Endothelial cell of umbilical vein (primary cell): ENCODE measurements around the gene ZNF22. TPM values are rescaled to one million over a fixed set of nuclear protein-coding genes. Genes with fewer than 3 reads are reported as not detected.

Experiments
- BruUV-seq: library from RNA; stranded (reverse); fragments of 400-500 nt; replicated peaks from 2 replicates; lab custom pipeline; 2021; lab: Mats Ljungman, UMichigan
- CTCF ChIA-PET: fragments of 300-600, 350-600 bp; sonication (Branson Sonifier 250); formaldehyde crosslinking; loops from one replicate; lab custom pipeline; 2021; ENCODE audit warnings: antibody characterized with exemption, inconsistent platforms; lab: Charles Lee
- POLR2A ChIA-PET: fragments of 300-600, 350-600 bp; sonication (Branson Sonifier 250); formaldehyde crosslinking; loops from one replicate; lab custom pipeline; 2021; ENCODE audit warnings: antibody characterized with exemption, inconsistent platforms; lab: Charles Lee
- DNase-seq: peaks from one replicate; pipeline ENCODE4 v3.0.0-alpha.2; 2011; ENCODE audit warnings: low read depth, low spot score
- FAIRE-seq: peaks from 2 replicates; lab custom pipeline; 2011; peaks lifted over from hg19 to GRCh38; lab: Jason Lieb, UNC
- H2AFZ ChIP-seq: 2 replicates; pipeline ENCODE4 v1.6.0; 2012; ENCODE audit warnings: low read depth, low read length, control low read depth, inconsistent platforms
- H3K27ac ChIP-seq: 2 replicates; pipeline ENCODE4 v1.5.1; 2011; ENCODE audit warnings: low read depth, mild to moderate bottlenecking, control low read depth, low read length, moderate library complexity; ENCODE audit not compliant: insufficient read depth
- H3K27me3 ChIP-seq, 2 experiments: 2 replicates each; pipeline versions ENCODE4 v1.6.0 to v1.6.1; 2011; ENCODE audit warnings: low read length in 2 of 2, mixed read lengths in 1 of 2; ENCODE audit not compliant: control insufficient read depth in 2 of 2, insufficient read depth in 2 of 2
- H3K36me3 ChIP-seq, 2 experiments: 2 replicates in 1 of 2; 3 replicates in 1 of 2; pipeline ENCODE4 v1.5.1; 2011; ENCODE audit warnings: low read length in 2 of 2, mild to moderate bottlenecking in 1 of 2, moderate library complexity in 1 of 2; ENCODE audit not compliant: control insufficient read depth in 2 of 2, insufficient read depth in 2 of 2; ENCODE audit errors: extremely low read depth in 1 of 2
- H3K4me1 ChIP-seq: 3 replicates; pipeline ENCODE4 v1.5.1; 2011; ENCODE audit warnings: mild to moderate bottlenecking, low read length; ENCODE audit not compliant: control insufficient read depth, insufficient read depth; ENCODE audit errors: extremely low read depth
- H3K4me2 ChIP-seq: 2 replicates; pipeline ENCODE4 v1.6.1; 2011; ENCODE audit warnings: low read length, control low read depth, mixed read lengths; ENCODE audit not compliant: insufficient read depth
- H3K4me3 ChIP-seq, 3 experiments: fragments of 200-600 bp in 1 of 3; sonication (generic), shearing (Covaris generic) in 1 of 3; replicated peaks in 1 of 3; 2 replicates each; pipeline ENCODE4 v1.5.1; 2011 to 2016; ENCODE audit warnings: control low read depth in 3 of 3, low read length in 3 of 3, mild to moderate bottlenecking in 2 of 3, inconsistent platforms in 1 of 3, low read depth in 1 of 3, moderate library complexity in 1 of 3; ENCODE audit not compliant: insufficient read depth in 1 of 3
- H3K79me2 ChIP-seq: 2 replicates; pipeline ENCODE4 v1.6.0; 2012; ENCODE audit warnings: low read length, inconsistent platforms; ENCODE audit not compliant: control insufficient read depth, insufficient read depth
- H3K9ac ChIP-seq: replicated peaks from 2 replicates; pipeline ENCODE3; 2011; ENCODE audit warnings: low read length, control low read depth; ENCODE audit not compliant: insufficient read depth; ENCODE audit errors: extremely low read depth
- H3K9me1 ChIP-seq: replicated peaks from 3 replicates; pipeline ENCODE4 v1.6.0; 2011; ENCODE audit warnings: mild to moderate bottlenecking, low read length; ENCODE audit not compliant: control insufficient read depth, insufficient read depth; ENCODE audit errors: extremely low read depth
- H3K9me3 ChIP-seq: replicated peaks from 2 replicates; pipeline ENCODE4 v1.5.1; 2012; ENCODE audit warnings: low read length, inconsistent platforms; ENCODE audit not compliant: control insufficient read depth, insufficient read depth
- H4K20me1 ChIP-seq: replicated peaks from 2 replicates; pipeline ENCODE3; 2011; ENCODE audit warnings: mild to moderate bottlenecking, low read length; ENCODE audit not compliant: control insufficient read depth, insufficient read depth; ENCODE audit errors: extremely low read depth
- EZH2 ChIP-seq: IDR thresholded peaks from 2 replicates; pipeline ENCODE4 v1.6.1; 2012; ENCODE audit warnings: borderline replicate concordance, low read depth, mild to moderate bottlenecking, moderate library complexity, low read length, inconsistent platforms; ENCODE audit not compliant: severe bottlenecking
- FOS ChIP-seq: IDR thresholded peaks from 2 replicates; pipeline ENCODE4 v1.6.1; 2011; ENCODE audit warnings: mild to moderate bottlenecking, low read length, moderate library complexity, borderline replicate concordance; ENCODE audit not compliant: insufficient read depth
- GATA2 ChIP-seq: IDR thresholded peaks from 2 replicates; pipeline ENCODE4 v1.7.0; 2011; ENCODE audit warnings: low read depth, mild to moderate bottlenecking, moderate library complexity, mixed read lengths, low read length; ENCODE audit not compliant: insufficient read length, insufficient read depth
- JUN ChIP-seq: IDR thresholded peaks from 2 replicates; pipeline ENCODE4 v1.6.1; 2011; ENCODE audit warnings: borderline replicate concordance, low read depth; ENCODE audit not compliant: insufficient read length, insufficient read depth
- MYC ChIP-seq: IDR thresholded peaks from one replicate; pipeline ENCODE4 v1.6.1; 2011; ENCODE audit warnings: mild to moderate bottlenecking, low read depth, low read length
- POLR2A ChIP-seq: IDR thresholded peaks from 2 replicates; pipeline ENCODE4 v1.6.1; 2012; ENCODE audit warnings: low read depth, mild to moderate bottlenecking, control low read depth, low read length
- POLR2AphosphoS5 ChIP-seq: IDR thresholded peaks from 2 replicates; pipeline ENCODE4 v1.6.1; 2012; ENCODE audit warnings: low read depth, mild to moderate bottlenecking, control low read depth, low read length, moderate library complexity; ENCODE audit not compliant: insufficient read depth
- dilution Hi-C: fragments of 300-500 bp; cut with MboI; formaldehyde crosslinking; loops from one replicate; pipeline ENCODE4 v1.15.0; 2019; ENCODE audit warnings: low sequenced_read_pairs; ENCODE audit not compliant: extremely low pct_ligation_motif_present
- intact Hi-C: fragments of 100-400 bp; cut with micrococcal nuclease; formaldehyde crosslinking; loops from one replicate; pipeline ENCODE4 v1.10.0; 2022
- polyA plus RNA-seq, 4 experiments: library from polyadenylated mRNA; depleted of rRNA in 3 of 4; stranded (reverse) in 3 of 4; unstranded in 1 of 4; fragments of >200 nt; gene quantifications; 2 replicates each; pipeline versions ENCODE4 v1.2.1 to v1.2.3, GENCODE V29; 2011 to 2012; ENCODE audit warnings: missing spikeins in 1 of 4
- total RNA-seq: library from RNA; stranded (reverse); gene quantifications from 2 replicates; pipeline ENCODE4 v1.2.3, GENCODE V29; 2021
- TF ChIP-seq, protein P1 (sequence below), 2 donors: IDR thresholded peaks; 1 replicate in 1 of 2; 2 replicates in 1 of 2; pipeline ENCODE4 v1.5.1; 2011; ENCODE audit warnings: low read length in 2 of 2, mild to moderate bottlenecking in 2 of 2, moderate library complexity in 2 of 2, control low read depth in 1 of 2, inconsistent platforms in 1 of 2, low read depth in 1 of 2; ENCODE audit not compliant: insufficient read depth in 1 of 2; ENCODE audit errors: extremely low read depth in 1 of 2
- TF ChIP-seq, protein P2 (sequence below): IDR thresholded peaks from 2 replicates; pipeline ENCODE4 v1.6.1; 2011; ENCODE audit not compliant: insufficient read depth, insufficient read length

ZNF22 gene
- total and polyA plus RNA-seq, 2 donors (not counting 3 experiments of a cell fraction or from before 2014, with no cell fraction given): 21.0 to 48.7 TPM

DNA sequence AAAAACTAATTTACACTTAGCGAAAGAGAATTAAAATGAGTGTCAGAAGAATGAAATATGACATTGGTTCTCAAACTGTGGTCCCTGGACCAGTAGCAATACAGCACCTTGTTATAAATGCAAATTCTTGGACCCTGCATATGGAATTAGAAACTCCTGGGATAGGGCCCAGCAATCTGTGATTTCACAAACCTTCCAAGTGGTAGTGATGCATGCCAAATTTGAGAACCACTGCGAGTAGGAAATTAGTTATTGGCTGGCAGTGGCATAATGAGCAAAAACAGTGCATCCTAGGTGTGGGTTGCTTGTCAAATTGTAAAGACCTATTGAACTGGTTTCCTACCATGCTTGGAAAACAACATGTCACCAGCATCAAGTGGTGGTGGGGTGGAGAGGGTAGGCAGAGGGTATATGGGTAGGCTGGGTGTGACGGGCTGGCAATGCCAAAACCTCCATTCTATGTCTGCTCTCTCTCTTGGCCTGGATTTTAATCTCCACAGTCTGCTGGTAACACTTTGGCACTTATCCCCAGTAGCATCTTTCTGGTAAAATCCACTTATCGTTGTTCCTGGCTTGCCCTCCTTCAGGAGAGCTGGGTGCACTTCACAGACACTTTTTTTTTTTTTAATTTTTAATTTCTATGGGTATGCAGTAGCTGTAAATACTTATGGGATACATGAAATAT lies 50.0 kb downstream of the ZNF22 start:
- dilution Hi-C loops (no loop called here), intact Hi-C loops (no loop called here)
- no peaks in the 10 kb centered on the region for H3K9me3 ChIP-seq
- no peaks in the 10 kb centered on the region for H3K79me2 ChIP-seq
- ChIA-PET CTCF (interaction anchor here (1.2 kb wide), 1 partner anchor 11 kb away, joined by 3 read pairs; no protein-coding TSS in a partner anchor), POLR2A (no interaction called here)
- TF ChIP-seq FOS (no peak), MYC (no peak), EZH2 (no peak), GATA2 (no peak), POLR2AphosphoS5 (no peak), JUN (no peak), POLR2A (no peak)
- TF ChIP-seq, protein P1, sequence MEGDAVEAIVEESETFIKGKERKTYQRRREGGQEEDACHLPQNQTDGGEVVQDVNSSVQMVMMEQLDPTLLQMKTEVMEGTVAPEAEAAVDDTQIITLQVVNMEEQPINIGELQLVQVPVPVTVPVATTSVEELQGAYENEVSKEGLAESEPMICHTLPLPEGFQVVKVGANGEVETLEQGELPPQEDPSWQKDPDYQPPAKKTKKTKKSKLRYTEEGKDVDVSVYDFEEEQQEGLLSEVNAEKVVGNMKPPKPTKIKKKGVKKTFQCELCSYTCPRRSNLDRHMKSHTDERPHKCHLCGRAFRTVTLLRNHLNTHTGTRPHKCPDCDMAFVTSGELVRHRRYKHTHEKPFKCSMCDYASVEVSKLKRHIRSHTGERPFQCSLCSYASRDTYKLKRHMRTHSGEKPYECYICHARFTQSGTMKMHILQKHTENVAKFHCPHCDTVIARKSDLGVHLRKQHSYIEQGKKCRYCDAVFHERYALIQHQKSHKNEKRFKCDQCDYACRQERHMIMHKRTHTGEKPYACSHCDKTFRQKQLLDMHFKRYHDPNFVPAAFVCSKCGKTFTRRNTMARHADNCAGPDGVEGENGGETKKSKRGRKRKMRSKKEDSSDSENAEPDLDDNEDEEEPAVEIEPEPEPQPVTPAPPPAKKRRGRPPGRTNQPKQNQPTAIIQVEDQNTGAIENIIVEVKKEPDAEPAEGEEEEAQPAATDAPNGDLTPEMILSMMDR (IDR thresholded peaks at IDR 0.05; ENCODE audit: extremely low read depth in 1 of 2, insufficient read depth in 1 of 2, low read depth in 1 of 2, low read length in 2 of 2): no peak
- TF ChIP-seq, protein P2, sequence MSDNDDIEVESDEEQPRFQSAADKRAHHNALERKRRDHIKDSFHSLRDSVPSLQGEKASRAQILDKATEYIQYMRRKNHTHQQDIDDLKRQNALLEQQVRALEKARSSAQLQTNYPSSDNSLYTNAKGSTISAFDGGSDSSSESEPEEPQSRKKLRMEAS: no peak
- FAIRE-seq (no peak), DNase-seq (no peak)
- H3K27me3 ChIP-seq: no peaks in the 10 kb centered on the region
- H3K36me3 ChIP-seq: no peaks in the 10 kb centered on the region
- no peak overlapping the region for H3K4me2 ChIP-seq
- H3K9me1 ChIP-seq: no peaks in the 10 kb centered on the region
- no TSS peak for BruUV-seq
- no peak overlapping the region for H3K9ac ChIP-seq
- no peak overlapping the region for H3K27ac ChIP-seq
- H3K4me3 ChIP-seq: no peak overlapping the region
- no peak overlapping the region for H2AFZ ChIP-seq
- no peaks in the 10 kb centered on the region for H4K20me1 ChIP-seq
- H3K4me1 ChIP-seq: no peaks in the 10 kb centered on the region
